ENCODE data around the gene TREML1. TPM values are rescaled to one million over a fixed set of nuclear protein-coding genes. Genes with fewer than 3 reads are reported as not detected.

Gene TREML1
- total RNA-seq, 4 donors from 2014 or later = not detected

DNA sequence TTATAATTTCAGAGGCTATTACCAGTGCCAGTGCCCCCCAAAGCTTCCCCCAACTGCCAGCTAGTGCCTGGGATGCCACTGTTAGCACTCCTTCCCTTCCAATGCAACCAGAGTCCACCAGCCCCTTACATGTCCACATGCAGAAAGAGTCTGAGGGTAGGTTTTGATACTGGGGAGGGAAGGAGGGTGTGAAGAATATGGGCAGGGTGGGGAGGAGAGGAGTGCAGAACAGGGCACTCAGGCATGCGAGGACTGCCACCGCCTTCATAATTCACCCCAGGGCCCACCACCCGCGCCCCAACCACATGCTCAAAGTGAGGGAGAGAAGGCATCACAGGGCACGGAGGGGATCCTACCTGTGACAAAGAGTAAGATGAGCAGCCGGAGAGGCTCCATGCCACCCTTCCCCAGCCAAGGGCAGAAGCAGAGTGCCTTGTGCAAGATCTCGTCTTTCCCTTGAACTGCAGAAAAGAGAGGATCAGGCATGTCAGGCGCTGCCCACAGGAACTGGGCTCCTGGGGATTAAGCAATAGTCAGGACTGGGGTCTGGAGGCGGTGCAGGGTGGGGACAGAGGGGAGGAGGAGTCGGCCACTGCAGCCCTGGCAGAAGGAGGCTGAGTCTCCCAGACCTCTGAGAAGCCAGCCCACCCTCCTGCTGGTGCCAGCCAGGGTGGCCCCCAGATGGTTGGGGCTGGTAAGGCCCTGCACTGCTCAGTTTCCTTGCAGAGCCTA, 8.7 kb upstream of the TREML1 start, which contains the start of gene TREM2:
Gene TREM2 (minus strand): TSS at position 430 of the 732 bp plus-strand sequence. CDS start 34 bp downstream, at position 396.
- no peak for DNase-seq
- Histone ChIP-seq H3K4me3 (no peak within 1 kb of the TSS), H3K36me3 (no peaks in the 10 kb centered on the region), H3K4me1 (no peaks in the 10 kb centered on the region), H3K27ac (no peak within 1 kb of the TSS), H3K27me3 (no peaks in the 10 kb centered on the region), H3K9me3 (no peaks in the 10 kb centered on the region)
- WGBS, 2 donors (ENCODE audit: low coverage in 1 of 2) = 85% methylated on average over 10 of the region's 10 CpGs; no CpG with 5 or more reads in 1 of the 2 donors
- in situ Hi-C loops (cut with MboI; ENCODE audit: low pct_ligation_motif_present in 1 of 4, low pct_unique_long_range_greater_than_20kb in 1 of 4, low sequenced_read_pairs in 3 of 4) (no loop called here), intact Hi-C loops (cut with DNase I; ENCODE audit: low total_unique reads) (no loop called here)
- TF ChIP-seq POLR2A (IDR thresholded peaks at IDR 0.05) (no peak), CTCF (IDR thresholded peaks at IDR 0.05) (no peak), EP300 (IDR thresholded peaks at IDR 0.05; ENCODE audit: low read depth) (no peak), POLR2AphosphoS5 (IDR thresholded peaks at IDR 0.05) (no peak)

GRCh38 chr6:41161851-41162552, 7.9 kb upstream of the TREML1 start:
- DNase-seq = no peak
- H3K36me3 ChIP-seq = no peaks in the 10 kb centered on the region
- no peaks in the 10 kb centered on the region for H3K9me3 ChIP-seq
- WGBS, 2 donors (ENCODE audit: low coverage in 1 of 2) = 61 to 77% methylated on average over 7 to 13 of the region's 13 CpGs
- H3K27ac ChIP-seq = no peak overlapping the region
- no peak overlapping the region for H3K4me3 ChIP-seq
- H3K27me3 ChIP-seq = no peaks in the 10 kb centered on the region
- in situ Hi-C loops (cut with MboI; ENCODE audit: low pct_ligation_motif_present in 1 of 4, low pct_unique_long_range_greater_than_20kb in 1 of 4, low sequenced_read_pairs in 3 of 4) (no loop called here), intact Hi-C loops (cut with DNase I; ENCODE audit: low total_unique reads) (no loop called here)
- TF ChIP-seq EP300 (IDR thresholded peaks at IDR 0.05; ENCODE audit: low read depth) (no peak), POLR2AphosphoS5 (IDR thresholded peaks at IDR 0.05) (no peak), CTCF (IDR thresholded peaks at IDR 0.05) (no peak), POLR2A (IDR thresholded peaks at IDR 0.05) (no peak)
- H3K4me1 ChIP-seq = no peaks in the 10 kb centered on the region

- H3K4me1 ChIP-seq = no peaks in the 10 kb centered on the region
- no peak overlapping the region for H3K4me3 ChIP-seq
- intact Hi-C loops (cut with DNase I; ENCODE audit: low total_unique reads) (no loop called here), in situ Hi-C loops (cut with MboI; ENCODE audit: low pct_ligation_motif_present in 1 of 4, low pct_unique_long_range_greater_than_20kb in 1 of 4, low sequenced_read_pairs in 3 of 4) (no loop called here)
- DNase-seq = no peak
- TF ChIP-seq POLR2AphosphoS5 (IDR thresholded peaks at IDR 0.05) = no peak
- no peak for TF ChIP-seq POLR2A (IDR thresholded peaks at IDR 0.05)
- TF ChIP-seq EP300 (IDR thresholded peaks at IDR 0.05; ENCODE audit: low read depth) = no peak
- no peak for TF ChIP-seq CTCF (IDR thresholded peaks at IDR 0.05)
- no peaks in the 10 kb centered on the region for H3K36me3 ChIP-seq
- H3K9me3 ChIP-seq = no peaks in the 10 kb centered on the region
- 88% methylated on average over 7 of the region's 10 CpGs; no CpG with 5 or more reads in 1 of the 2 donors for WGBS, 2 donors (ENCODE audit: low coverage in 1 of 2)
- no peak overlapping the region for H3K27ac ChIP-seq
- H3K27me3 ChIP-seq = no peaks in the 10 kb centered on the region
Measured at GRCh38 chr6:41161380-41161779, 7.2 kb upstream of the TREML1 start.

GRCh38 chr6:41160933-41161332, 6.8 kb upstream of the TREML1 start:
- Histone ChIP-seq H3K27me3 (no peaks in the 10 kb centered on the region), H3K4me3 (no peak overlapping the region), H3K27ac (no peak overlapping the region), H3K4me1 (no peaks in the 10 kb centered on the region), H3K36me3 (no peaks in the 10 kb centered on the region), H3K9me3 (no peaks in the 10 kb centered on the region)
- WGBS, 2 donors (ENCODE audit: low coverage in 1 of 2) = 72% methylated on average over 3 of the region's 3 CpGs; no CpG with 5 or more reads in 1 of the 2 donors
- in situ Hi-C loops (cut with MboI; ENCODE audit: low pct_ligation_motif_present in 1 of 4, low pct_unique_long_range_greater_than_20kb in 1 of 4, low sequenced_read_pairs in 3 of 4) (no loop called here), intact Hi-C loops (cut with DNase I; ENCODE audit: low total_unique reads) (no loop called here)
- no peak for DNase-seq
- TF ChIP-seq POLR2AphosphoS5 (IDR thresholded peaks at IDR 0.05) = no peak
- TF ChIP-seq POLR2A (IDR thresholded peaks at IDR 0.05) = no peak
- no peak for TF ChIP-seq CTCF (IDR thresholded peaks at IDR 0.05)
- no peak for TF ChIP-seq EP300 (IDR thresholded peaks at IDR 0.05; ENCODE audit: low read depth)
